Ishikawa (cell line): ENCODE data around the gene DPEP2NB.

Source experiments
- CEBPB ChIP-seq: IDR thresholded peaks from 2 replicates; pipeline ENCODE4 v1.6.1; 2012
- CREB1 ChIP-seq: IDR thresholded peaks from 2 replicates; pipeline ENCODE4 v1.6.1; 2012; ENCODE audit warnings: low read depth
- EGR1 ChIP-seq: IDR thresholded peaks from 2 replicates; pipeline ENCODE4 v1.6.1; 2012
- EP300 ChIP-seq: IDR thresholded peaks from 2 replicates; pipeline ENCODE4 v1.6.1; 2012; ENCODE audit warnings: borderline replicate concordance
- FOXM1 ChIP-seq: IDR thresholded peaks from 2 replicates; pipeline ENCODE4 v1.6.1; 2012; ENCODE audit warnings: low read depth, borderline replicate concordance
- NFIC ChIP-seq: IDR thresholded peaks from 2 replicates; pipeline ENCODE4 v1.6.1; 2012
- RAD21 ChIP-seq: IDR thresholded peaks from 2 replicates; pipeline ENCODE4 v1.6.1; 2012; ENCODE audit warnings: low read depth
- TAF1 ChIP-seq: IDR thresholded peaks from 2 replicates; pipeline ENCODE4 v1.6.1; 2012; ENCODE audit warnings: low read depth, mild to moderate bottlenecking
- TCF12 ChIP-seq: IDR thresholded peaks from 2 replicates; pipeline ENCODE4 v1.6.1; 2012; ENCODE audit warnings: low read depth
- TEAD4 ChIP-seq: IDR thresholded peaks from 2 replicates; pipeline ENCODE4 v1.6.1; 2012
- YY1 ChIP-seq: IDR thresholded peaks from 2 replicates; pipeline ENCODE4 v1.6.1; 2012; ENCODE audit warnings: low read depth
- ZBTB7A ChIP-seq: IDR thresholded peaks from 2 replicates; pipeline ENCODE4 v1.6.1; 2012; ENCODE audit warnings: low read depth
- TF ChIP-seq, protein P1 (sequence below): IDR thresholded peaks from 2 replicates; pipeline ENCODE4 v1.6.1; 2012
- TF ChIP-seq, protein P2 (sequence below): IDR thresholded peaks from 2 replicates; pipeline ENCODE4 v1.6.1; 2012; ENCODE audit warnings: low read depth, mild to moderate bottlenecking
- TF ChIP-seq, protein P3 (sequence below): IDR thresholded peaks from 2 replicates; pipeline ENCODE4 v1.6.1; 2012

Gene DPEP2NB

DNA sequence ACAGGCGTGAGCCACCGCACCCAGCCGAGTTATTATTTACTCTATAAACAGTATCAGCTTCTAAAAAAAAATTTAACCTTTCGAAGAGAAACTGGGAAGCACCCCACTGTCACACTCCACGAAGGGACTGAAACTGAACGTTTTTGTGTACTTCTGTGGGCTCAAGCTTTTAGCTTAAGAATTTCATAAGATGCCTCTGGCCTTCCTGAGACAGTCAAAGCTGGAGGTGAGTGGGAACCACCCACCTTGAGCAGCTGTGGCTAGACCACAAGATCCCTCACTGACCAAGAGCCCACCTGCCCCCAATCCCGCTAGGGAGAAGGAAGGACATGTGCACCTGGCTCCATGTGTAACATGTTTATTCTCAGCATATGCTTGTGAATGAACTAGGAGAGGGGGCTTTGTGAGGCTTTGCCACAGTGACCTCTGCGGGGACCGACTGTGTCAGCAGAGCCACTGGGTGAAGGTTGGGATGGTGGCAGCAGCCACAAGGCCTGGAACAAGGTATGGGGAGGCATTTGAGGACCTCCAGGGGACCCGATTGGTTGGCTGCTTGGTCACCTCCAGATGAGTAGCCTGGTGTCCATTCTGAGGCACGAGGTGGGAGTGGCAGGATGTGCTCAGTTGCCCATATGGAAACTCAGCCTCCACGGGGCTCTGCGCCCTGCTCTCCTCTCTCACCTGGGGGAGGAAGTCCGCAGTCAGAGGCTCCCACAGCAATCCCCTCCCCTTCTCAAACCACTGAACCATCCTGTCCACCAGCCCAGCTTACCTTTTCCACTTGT, 40.2 kb downstream of the DPEP2NB start:
- TF ChIP-seq, protein P1, sequence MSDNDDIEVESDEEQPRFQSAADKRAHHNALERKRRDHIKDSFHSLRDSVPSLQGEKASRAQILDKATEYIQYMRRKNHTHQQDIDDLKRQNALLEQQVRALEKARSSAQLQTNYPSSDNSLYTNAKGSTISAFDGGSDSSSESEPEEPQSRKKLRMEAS, result no peak
- TF ChIP-seq TCF12, result no peak
- no peak for TF ChIP-seq TAF1
- TF ChIP-seq, protein P2, sequence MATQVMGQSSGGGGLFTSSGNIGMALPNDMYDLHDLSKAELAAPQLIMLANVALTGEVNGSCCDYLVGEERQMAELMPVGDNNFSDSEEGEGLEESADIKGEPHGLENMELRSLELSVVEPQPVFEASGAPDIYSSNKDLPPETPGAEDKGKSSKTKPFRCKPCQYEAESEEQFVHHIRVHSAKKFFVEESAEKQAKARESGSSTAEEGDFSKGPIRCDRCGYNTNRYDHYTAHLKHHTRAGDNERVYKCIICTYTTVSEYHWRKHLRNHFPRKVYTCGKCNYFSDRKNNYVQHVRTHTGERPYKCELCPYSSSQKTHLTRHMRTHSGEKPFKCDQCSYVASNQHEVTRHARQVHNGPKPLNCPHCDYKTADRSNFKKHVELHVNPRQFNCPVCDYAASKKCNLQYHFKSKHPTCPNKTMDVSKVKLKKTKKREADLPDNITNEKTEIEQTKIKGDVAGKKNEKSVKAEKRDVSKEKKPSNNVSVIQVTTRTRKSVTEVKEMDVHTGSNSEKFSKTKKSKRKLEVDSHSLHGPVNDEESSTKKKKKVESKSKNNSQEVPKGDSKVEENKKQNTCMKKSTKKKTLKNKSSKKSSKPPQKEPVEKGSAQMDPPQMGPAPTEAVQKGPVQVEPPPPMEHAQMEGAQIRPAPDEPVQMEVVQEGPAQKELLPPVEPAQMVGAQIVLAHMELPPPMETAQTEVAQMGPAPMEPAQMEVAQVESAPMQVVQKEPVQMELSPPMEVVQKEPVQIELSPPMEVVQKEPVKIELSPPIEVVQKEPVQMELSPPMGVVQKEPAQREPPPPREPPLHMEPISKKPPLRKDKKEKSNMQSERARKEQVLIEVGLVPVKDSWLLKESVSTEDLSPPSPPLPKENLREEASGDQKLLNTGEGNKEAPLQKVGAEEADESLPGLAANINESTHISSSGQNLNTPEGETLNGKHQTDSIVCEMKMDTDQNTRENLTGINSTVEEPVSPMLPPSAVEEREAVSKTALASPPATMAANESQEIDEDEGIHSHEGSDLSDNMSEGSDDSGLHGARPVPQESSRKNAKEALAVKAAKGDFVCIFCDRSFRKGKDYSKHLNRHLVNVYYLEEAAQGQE, result no peak

DNA sequence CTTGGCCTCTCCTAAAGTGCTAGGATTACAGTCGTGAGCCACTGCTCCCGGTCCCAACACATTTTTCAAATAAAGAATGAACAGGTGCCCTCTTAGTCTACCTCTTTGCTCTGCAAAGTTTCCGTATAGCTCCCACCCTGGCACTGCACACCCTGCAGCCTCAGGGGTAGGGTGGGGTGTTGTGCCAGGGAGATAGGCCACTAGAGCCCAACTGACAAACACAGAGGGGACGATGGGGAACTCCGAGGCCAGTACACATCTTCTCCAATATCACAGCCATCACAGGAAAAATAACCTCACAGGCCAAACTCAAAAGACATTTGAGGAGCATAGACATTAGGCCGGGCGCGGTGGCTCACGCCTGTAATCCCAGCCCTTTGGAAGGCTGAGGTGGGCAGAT, 44.6 kb downstream of the DPEP2NB start:
- TF ChIP-seq NFIC, result no peak
- TF ChIP-seq, protein P3, sequence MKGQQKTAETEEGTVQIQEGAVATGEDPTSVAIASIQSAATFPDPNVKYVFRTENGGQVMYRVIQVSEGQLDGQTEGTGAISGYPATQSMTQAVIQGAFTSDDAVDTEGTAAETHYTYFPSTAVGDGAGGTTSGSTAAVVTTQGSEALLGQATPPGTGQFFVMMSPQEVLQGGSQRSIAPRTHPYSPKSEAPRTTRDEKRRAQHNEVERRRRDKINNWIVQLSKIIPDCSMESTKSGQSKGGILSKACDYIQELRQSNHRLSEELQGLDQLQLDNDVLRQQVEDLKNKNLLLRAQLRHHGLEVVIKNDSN, result no peak
- TF ChIP-seq FOXM1, result no peak
- TF ChIP-seq TCF12, result no peak
- TF ChIP-seq ZBTB7A, result no peak
- no peak for TF ChIP-seq RAD21
- no peak for TF ChIP-seq CREB1
- TF ChIP-seq, protein P2, result no peak
- TF ChIP-seq TEAD4, result no peak
- TF ChIP-seq YY1, result no peak
- no peak for TF ChIP-seq CEBPB
- no peak for TF ChIP-seq TAF1
- TF ChIP-seq EGR1, result no peak
- TF ChIP-seq, protein P1, result no peak
- TF ChIP-seq EP300, result no peak

DNA sequence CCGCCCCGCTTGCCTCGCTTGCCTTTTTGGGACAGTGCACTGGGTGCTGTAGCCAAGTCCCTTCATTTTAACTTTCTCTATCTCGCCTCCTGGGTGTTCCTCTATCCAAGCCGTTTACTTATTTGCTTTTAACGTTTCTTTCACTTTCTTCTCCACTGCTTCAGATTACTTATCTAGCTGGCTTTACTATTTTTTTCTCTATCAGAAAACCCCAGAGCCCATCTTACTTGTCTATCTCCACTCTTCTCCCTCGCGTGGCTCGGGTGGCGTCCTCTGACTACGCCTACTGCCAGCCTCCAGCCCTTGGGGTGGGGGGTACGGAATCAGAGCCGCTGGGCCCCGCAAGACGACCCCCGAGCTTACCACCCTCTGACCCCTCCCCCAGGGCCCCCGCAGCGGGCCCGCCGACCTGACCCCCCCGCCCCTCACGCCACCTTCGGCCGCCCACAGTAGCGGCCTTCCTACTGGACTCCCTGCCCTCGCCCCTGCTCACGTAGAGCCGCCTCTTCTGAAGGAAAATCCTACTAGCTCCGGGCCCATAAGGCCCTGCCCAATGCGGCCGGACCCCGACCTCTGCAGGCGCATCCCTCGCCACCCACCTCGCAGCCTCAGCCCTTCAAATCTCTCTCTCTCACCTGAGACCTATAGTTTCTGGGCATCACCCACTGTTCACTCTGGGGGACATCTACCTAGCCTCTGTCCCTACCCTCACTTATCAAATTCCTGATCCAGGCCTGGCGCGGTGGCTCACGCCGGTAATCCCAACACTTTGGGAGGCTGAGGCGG, 46.3 kb downstream of the DPEP2NB start:
- TF ChIP-seq, protein P2, result no peak
- 0 out of 2 replicates have a peak, but pooled peaks have one; percentile 3 for TF ChIP-seq TAF1

DNA sequence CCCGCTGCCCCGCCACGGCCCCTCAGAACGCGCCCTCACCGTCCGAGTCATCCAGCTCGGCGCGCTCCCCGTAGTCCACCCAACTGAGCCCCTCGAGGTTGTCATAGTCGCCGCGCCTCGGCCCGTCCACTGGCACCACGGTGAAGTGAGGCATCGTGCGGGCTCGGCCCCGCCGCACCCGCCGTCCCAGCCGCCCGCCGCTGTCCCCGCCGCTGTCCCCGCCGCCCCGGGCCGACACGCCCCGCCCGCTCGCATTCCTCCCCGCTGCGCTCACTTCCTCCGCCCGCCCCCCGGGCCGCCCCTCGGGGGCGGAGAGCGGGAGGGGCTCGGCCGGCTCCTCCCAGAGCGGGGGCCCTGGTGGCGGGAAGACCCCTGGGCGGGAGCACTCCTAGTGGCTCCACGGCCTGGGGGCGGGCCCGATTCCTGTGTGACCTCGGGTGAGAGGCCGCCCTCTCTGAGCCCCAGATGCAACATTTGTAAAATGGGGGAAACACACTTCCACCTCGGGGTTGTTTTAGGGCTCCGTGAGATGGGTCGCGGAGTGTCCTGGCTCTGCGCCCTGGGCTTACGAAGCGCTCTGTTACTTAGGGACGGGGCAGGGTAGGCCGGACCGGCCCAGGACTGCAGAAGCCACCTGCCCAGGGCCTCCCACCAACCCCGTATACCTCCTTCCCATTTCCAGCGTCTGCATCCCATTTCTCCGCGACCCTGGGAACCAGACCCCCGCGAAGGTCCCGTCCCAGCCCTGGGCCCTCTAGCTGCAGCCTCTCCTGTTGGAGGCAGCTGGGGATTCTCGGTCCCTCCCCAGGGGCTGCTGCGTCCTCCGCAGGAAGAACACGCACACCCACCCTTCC, 47.1 kb downstream of the DPEP2NB start, which contains the start of gene SLC12A4:
Gene SLC12A4, minus strand, starts transcription at position 238 of the 854 bp plus-strand sequence. Its CDS starts 84 bp downstream, at position 154.
- peak; percentile 98 for TF ChIP-seq ZBTB7A
- TF ChIP-seq EGR1, result no peak
- TF ChIP-seq, protein P3, result no peak
- no peak for TF ChIP-seq CREB1
- TF ChIP-seq TEAD4, result peak; percentile 76
- TF ChIP-seq, protein P2, result no peak
- no peak for TF ChIP-seq NFIC
- TF ChIP-seq CEBPB, result no peak
- TF ChIP-seq RAD21, result no peak
- no peak for TF ChIP-seq EP300
- peak; percentile 35; the same call in 1 of the 2 replicates for TF ChIP-seq TAF1
- no peak for TF ChIP-seq TCF12
- TF ChIP-seq YY1, result no peak
- TF ChIP-seq, protein P1, result no peak
- TF ChIP-seq FOXM1, result no peak
